Measurements from ENCODE around the gene TMEM117.

GRCh38 chr12:44385964-44386363 is 550.1 kb downstream of the TMEM117 start:
- TF ChIP-seq CTCF (IDR thresholded peaks at IDR 0.05) (no peak), EZH2 (IDR thresholded peaks at IDR 0.05; ENCODE audit: borderline replicate concordance, insufficient read depth, low read depth, low read length, poor library complexity, severe bottlenecking) (no peak)

Data from B cell (primary cell).